Measurements from ENCODE around the gene UPB1.

The UPB1 gene

DNA sequence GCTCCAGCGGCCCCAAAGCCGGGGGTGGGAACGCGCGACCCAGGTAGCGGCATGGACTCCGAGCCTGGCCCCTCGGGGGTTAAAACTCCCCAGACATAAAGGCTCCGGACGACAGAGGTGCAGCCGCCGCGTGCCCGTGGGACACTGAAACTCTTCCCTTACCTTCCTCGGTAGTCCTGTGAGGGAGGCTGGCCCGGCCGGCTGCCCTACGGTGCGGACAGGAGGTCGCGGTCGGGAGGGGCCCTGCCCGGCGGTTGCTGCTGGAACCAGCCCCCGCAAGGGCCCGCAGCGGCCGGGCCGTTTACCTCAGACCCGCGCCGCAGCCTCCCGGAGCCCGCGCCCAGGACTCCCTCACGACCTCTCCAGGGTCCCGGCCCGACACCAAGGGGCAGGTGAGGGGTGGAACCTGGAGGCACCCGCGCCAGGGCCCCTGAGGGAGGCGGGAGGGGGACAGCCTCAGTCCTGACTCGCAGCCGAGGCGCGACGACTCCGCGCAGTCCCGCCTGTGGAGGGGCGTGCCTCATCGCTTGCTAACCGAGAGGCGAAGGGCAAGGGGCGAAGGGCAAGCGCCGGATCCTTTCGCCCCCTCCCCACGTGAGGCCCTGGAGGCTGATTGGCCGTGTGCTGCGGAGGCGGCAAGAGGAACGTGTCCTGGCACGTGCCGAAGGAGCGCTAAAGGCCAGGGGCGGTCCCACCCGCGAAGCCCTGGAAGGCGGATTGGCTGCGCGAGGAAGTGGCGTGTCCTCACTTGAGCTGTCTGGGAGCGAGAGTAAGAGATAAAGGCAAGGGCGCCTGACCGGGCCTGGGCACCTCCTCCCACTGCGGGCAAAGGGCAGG, at the start of gene UPB1:
Gene UPB1 (plus strand): TSS at position 805 of the 837 bp plus-strand sequence. CDS start 72 bp downstream, outside the sequence.
- no peak for DNase-seq (ENCODE audit: low read depth in 2 of 2)

DNA sequence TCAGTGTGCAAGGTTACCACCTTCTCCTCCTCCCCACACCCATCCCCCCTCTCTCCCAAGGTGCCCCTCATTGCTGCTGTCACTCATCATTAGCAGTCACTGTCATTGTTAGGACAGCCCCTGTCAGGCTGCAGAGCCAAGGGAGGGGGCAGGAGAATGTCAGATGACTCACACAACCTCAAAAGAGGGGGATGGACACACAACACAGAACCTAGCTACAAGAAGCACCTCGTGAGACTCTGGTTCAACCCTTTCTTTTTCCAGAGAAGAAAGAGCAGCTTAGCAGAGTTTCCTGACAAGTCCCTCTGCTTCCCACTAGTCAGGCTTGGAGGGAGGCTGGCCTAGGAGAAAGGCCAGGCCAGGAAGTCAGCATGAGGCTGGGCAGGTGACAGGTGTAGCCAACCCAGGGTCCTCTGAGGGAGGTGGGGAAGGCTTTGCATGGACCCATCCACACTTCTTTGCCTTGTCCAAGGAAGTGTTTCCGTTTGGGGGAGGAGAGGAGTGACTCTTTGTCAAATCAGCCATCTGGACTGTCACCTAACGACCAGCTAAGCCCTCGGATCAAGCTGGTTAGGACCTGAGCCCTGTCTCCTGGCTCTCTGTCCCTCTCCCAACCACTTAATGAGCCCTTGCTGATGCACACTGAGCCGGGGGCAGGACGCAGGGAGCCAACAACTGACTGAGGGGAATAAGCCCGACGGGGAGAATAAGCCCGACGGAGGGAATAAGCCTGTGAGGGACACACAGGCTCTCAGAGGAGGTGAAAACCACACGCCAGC, 49.5 kb upstream of the UPB1 start:
- no peak for DNase-seq (ENCODE audit: low read depth in 2 of 2)

DNA sequence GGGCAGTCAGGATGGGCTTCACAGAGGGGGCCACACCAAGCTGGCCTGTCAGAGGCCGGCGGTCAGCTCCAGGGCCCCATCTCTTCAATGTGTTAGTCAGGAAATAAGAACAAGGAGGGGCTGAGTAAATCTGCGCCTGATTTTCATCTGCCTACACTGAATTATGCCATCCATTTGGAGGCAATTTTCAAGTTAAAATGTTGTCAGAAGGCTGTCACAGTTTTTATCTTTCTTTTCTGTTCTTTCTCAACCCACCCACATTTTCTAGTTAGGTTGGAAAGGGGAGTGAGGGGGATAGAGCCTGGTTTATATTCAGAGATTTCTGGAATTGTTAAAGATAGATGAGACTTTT, 48.9 kb upstream of the UPB1 start:
- no peak for DNase-seq (ENCODE audit: low read depth in 2 of 2)

DNA sequence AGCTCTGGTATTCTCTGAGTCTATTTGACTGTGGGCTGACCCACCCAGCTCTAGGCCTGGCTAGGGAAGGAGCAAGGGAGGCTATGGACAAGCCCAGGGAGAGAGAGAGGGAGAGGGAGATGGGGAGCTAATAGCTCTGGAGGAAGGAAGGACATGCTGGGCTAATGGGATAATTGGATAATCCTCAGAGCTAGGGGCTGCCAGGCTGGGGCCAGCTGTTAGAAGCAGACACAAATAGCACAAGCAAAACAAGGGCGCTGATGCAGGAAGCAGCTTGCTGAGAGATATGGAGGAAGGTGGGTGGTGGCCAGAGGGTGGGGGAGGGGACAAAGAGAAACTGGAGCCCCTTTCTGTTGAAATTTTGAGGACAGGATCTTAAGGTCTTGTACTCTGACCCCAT, 44.5 kb upstream of the UPB1 start:
- no peak for DNase-seq (ENCODE audit: low read depth in 2 of 2)

DNA sequence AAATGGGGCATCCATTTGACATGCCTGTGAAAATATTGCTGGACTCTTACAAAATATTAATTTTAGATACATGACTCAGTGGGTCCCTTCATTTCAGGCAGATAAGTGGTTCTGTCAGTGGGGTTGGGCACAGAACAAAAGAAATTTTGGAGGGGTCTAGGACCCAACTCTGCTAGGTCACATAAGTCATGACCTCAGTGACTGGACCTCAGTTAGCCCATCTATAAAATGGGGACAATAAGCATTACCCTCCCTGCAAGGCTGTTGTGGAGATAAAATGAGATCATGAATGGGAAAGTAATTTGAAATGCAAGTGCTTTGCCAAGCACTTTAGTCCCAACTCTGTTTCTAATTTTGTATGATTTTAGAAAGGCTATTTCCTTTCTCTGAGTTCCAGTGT, 44.0 kb upstream of the UPB1 start:
- no peak for DNase-seq (ENCODE audit: low read depth in 2 of 2)

DNA sequence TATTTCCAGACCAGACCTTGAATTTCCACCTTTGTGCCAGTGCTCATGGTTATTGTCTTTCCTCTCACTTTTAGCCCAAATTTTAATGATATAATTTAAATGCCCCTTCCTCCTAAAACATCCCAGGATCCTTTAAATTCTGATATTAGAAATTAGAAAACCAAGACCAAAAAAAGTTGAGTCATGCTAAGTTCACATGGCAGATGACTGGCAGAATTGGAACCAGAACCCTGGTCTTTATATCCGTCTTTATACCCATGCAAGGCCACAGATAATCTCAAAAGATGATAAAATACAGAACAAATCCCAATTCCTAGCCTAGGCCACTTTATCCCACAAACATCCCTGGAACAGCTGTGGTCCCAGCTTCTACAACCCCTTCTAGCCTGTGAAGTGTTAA, 41.3 kb upstream of the UPB1 start:
- no peak for DNase-seq (ENCODE audit: low read depth in 2 of 2)

DNA sequence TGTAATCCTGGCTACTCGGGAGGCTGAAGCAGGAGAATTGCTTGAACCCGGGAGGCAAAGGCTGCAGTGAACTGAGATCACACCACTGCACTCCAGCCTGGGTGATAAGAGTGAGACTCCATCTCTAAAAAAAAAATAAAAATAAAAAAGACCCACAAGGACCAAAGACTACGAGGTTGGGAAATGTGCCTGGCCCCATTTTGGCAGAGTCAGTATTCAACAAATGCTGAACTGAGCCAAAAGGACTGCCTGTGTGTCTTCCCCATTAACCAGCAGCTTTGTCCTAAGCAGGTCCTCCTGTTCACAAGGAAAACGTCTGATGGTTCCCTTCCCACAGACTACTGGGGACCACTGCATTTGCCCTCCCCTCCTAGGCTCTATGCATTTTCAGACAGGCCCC, 40.1 kb upstream of the UPB1 start:
- no peak for DNase-seq (ENCODE audit: low read depth in 2 of 2)

DNA sequence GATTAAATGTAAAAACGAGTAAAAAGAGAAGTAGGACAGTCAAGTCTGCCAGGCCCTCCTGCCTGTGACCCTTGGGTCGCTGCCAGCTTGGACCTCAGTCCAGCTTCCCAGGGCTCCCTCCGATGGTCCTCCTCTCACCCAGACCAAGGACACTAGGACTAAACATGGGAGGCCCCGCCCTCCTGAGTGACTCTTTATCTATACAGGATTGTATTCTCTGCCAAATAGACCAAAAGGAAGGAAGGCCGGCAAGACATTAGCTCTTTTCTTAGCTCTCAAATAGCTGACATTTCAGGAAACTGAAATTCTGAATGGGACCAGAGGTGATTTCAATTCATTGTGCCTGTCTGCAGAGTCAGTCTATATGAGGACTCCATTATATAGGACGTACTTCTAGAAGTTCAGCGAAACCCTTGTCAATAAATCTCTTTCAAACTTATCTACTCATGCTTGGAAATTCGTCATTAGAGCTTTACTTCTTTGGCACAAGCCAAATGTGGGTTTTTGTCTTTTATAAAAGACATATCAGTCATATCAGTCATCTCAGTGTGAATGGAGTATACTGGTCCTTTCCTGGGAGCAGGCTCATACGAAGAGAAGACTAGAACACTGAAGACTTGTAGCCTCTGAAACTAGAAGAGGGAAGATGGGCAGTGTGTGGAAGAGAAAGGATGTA, 39.2 kb upstream of the UPB1 start:
- no peak for DNase-seq (ENCODE audit: low read depth in 2 of 2)

DNA sequence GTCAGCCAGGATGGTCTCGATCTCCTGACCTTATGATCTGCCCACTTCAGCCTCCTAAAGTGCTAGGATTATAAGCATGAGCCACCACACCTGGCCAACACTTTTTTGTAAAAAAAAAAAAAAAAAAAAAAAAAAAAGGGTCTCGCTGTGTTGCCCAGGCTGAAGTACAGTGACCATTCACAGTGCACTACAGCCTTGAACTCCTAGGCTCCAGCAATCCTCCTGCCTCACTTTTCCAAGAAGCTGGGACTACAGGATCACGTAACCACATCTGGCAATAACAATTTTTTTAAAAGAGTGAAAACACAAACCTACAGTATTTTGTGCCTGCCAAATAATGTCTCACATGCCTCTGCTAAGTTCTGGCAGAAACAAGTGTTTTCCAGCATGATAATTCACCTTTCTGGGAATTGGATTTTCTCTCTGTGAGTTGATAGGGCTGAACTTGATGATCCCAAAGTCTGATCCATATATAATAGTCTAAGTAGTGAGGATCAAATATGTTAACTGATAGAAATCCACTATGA, 37.2 kb upstream of the UPB1 start:
- no peak for DNase-seq (ENCODE audit: low read depth in 2 of 2)

DNA sequence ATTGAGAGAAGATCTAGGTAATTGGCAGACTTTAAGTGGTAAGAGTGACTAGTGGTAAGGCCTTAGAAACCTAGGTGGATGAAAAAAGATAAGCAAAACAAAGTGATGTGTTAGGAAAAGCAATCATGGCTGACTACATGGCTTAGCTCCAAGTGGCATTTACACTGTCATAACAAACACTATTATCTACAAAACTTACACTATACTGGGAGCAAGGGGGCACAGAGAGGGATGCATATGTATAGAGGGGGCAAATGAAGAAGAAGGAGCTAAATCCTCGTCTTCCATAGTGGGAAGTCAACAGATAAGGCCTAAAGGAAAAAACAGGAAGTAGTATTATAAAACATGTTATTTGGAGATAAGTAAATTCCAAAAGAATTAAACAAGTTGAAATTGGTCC, 35.2 kb upstream of the UPB1 start:
- no peak for DNase-seq (ENCODE audit: low read depth in 2 of 2)

DNA sequence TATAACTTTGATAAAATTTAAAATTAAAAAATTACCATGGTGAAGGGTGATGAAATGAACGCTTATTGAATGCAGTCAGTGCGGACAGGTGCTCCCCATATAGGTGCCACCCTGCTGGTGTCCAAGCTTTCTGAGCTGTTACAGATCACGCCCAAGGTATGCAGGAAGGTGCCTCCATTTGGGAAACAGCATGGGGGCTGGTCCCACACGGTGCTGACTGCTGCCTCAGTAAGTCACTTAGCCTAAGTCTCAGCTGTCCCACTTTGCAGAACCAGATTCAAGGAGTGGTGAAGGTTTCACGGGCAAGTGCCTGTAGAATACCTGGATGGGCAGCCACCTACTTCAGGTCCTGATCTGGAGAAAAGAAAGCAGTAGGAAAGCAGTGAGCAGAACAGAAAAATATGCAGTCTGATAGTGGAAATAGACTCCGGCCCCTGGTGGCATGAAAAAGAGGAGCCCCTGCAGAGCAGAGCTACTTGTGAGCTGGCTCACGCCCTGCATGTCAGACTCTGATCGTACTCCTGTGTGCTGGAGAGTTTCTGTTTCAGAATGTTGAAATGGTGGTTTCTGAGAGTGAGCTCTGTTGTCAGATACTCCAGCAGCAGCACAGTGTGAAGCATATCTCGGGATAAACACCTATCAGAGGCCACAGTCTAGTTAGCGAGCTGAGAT, 34.6 kb upstream of the UPB1 start:
- DNase-seq (ENCODE audit: low read depth in 2 of 2) = no peak

DNA sequence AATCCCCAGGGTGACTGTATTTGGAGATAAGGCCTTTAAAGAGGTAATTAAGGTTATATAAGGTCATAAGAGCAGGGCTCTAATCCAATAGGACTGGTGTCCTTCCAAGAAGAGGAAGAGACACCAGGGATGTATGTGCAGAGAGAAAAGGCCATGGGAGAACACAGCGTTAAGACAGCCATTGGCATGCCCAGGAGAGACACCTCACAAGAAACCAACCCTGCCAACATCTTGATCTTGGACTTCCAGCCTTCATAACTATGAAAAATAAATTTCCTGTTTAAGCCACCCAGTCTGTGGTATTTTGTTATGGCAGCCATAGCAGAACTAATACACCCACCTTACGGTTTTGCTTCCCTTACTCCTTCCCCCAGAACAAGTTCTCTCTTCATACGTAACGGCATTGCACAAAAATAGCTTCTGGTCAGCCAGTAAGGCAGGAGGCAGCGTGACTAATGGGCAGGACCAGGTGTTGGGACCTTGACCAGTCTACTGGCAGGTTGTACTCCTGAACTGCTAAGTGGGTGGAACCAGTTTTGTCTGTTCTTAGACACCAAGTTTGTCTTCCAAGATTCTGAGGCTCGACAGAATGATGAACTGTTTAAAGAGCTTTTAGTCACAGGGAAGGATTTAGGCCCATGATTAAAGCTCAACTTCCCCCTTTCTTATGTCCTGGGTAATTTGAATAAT, 31.9 kb upstream of the UPB1 start:
- no peak for DNase-seq (ENCODE audit: low read depth in 2 of 2)

DNA sequence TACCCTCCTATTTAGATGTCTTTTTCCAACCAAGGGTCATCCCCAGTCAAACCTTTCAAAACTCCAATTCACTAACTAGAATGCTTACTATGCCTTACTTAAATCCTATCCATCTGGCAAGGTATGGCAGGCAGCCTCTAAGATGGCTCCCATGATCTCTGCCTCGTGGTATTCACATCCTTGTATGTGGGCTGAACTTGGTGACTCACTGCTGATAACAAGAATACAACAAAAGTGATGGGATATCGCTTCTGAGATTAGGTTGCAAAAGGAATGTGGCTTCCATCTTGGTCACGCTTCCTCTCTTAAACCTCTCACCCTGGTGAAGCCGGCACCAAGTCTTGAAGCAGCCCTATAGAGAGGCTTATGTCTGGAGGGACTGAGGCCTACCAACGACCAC, 29.6 kb upstream of the UPB1 start:
- no peak for DNase-seq (ENCODE audit: low read depth in 2 of 2)

DNA sequence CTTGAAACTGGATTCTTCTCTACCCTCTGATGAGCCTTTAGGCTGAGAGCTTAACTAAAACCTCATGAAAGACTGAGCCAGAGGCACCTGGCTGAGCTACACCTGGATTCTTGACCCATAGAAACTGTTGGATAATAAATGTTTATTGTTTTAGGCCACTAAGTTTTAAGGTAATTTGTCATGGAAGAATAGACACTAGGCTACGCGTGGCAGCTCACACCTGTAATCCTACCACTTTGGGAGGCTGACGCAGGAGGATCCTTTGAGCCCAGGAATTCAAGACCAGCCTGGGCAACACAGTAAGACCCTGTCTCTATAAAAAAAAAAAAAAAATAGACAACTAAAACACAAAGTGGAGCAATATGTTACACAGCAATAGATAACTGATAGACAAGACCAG, 29.2 kb upstream of the UPB1 start:
- no peak for DNase-seq (ENCODE audit: low read depth in 2 of 2)

DNA sequence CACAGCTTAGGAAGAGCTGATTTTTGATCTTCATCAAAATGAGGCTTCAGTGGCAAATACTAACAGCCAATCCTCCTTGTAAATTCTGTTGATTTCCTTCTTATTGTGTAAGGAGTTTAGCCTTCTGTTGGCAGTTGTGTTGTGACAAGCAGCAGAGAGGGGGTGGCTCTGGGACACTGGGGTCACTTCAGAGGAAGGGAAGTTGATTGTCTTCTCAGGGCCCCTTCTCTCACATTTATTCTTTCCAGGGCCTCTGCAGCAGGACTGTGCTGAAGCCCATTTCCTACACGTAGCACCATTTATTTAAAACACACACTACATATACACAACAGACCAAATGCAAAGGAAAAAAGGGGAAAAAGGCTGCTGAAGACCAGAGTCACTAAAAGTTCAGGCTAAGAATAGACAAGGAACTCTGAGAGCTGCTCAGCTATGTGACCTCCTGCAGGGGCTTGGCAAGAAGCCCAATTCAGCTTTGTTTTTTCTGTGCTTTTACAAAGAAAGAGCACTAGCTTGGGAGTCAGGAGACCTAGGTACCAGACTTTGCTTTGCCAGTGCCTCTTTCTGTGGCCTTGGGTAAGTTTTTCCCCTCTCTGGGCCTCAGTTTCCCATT, 28.3 kb upstream of the UPB1 start:
- no peak for DNase-seq (ENCODE audit: low read depth in 2 of 2)

DNA sequence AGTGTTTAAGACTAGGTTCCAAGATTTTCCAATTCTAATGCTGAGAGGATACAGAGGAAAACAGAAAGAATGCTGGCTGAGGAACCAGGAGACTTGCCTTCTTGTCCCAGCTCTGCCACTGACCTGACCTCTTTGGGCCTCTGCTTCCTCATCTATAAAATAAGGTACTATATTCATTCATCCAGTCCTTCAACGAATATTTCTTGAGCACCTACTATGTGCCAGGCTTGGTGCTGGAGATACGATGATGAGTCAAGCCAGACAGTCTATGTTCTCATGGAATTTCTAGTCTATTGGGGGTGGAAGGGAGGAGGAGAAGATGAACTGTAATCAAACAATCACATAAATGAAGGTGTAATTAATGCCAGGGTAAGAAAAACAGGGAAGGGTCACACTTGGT, 27.8 kb upstream of the UPB1 start:
- no peak for DNase-seq (ENCODE audit: low read depth in 2 of 2)

DNA sequence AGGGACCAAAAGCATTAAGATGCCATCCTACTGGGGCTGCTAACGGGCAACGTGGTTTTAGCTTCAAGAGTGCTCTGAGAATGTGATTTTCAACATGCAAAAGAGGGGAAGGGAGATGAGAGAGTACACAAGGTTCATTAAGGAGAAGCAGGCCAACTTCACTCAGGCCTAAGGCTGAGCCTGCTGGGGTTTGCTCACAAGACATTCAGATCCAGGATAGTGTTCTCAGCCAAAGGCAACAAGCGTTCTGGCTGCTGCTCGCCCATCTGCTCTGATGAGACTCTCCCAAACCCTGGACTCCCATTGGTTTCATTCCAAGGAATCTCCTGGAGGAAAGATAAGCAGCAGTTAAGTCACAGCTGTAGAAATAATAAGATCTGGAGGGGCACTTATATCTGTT, 23.6 kb upstream of the UPB1 start:
- DNase-seq (ENCODE audit: low read depth in 2 of 2) = no peak

DNA sequence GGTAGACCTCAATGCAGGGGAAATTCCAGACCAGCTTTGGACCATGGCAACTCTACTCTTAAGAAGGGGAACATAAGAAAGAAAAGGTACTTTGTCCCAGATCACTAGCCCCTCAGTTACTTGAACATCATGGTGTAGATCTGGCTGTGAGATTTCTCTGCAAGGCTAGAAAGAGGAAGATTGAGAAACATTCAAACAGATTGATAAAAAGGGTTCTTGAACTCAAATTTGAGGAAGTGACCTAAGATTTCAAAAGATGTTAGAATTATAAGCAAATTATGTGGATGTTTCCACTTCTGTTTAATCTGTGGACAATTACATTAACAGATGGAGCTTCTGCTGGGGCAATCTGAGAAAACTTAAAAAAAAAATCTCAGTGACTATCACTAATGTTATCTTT, 21.8 kb upstream of the UPB1 start:
- no peak for DNase-seq (ENCODE audit: low read depth in 2 of 2)

DNA sequence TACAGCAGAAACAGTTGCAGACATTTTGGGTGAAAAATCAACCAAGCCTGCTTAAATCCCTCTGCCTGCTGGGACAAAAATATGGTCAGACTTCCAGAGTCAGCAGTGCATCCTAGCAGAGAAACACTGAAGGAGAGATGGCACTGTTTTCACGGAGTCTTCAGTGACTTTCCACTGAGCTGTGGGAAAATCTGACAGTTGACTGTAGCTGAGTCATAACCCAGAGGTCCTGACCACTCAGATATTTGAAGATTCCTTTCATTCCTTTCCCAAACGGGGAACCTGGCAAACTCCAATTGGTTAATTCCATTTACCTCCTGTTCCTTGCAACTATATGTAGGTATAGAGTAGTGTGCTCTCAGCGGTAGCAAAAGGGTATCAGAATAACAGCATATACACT, 20.9 kb upstream of the UPB1 start:
- DNase-seq (ENCODE audit: low read depth in 2 of 2) = no peak

DNA sequence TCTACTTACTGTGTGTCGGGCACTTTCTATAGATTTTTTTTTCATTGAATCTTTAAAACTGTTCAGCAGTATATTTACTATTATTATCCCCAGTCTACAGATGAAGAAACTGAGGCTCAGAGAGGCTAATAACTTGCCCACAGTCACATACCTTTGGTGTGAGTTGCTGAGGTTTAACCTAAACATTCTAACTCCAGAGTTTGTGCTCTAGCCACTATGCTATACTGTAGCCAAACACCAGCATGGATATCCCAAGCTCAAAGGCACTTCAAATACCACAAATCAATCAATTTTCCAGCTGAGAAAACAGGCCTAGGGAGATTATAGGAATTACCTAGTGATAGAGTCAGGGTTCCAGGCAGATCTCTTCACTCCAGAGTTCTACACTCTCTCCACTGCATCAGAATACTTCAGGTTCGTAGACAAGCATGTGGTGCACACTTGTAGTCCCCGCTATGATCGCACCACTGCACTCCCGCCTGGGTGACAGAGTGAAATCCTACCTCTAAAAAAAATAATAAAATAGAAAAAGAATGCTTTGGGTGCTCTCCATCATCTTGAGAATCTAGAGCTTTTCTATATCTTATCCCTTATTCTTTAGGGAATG, 20.4 kb upstream of the UPB1 start:
- DNase-seq (ENCODE audit: low read depth in 2 of 2) = no peak

DNA sequence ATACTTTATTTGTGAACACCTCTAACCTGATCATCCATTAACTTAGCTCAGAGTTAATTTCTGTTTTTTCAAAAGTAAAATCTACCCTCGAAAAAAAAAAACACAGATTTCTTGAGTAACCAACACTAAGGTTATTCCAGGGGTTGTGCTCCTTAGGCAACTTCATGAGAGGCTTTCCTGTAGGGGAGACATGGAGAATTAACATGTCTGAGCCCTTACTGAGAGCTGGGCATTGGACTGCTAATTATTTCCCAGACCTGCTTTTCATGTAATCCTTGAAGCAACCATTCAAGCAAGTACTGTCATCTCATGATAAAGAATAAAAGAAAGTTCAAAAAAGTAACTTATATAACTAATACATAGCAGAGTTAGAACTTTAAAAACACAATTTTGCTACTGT, 13.5 kb upstream of the UPB1 start:
- DNase-seq (ENCODE audit: low read depth in 2 of 2) = no peak

Data from stimulated activated CD4-positive, alpha-beta T cell treated with anti-CD3 and anti-CD28 coated beads, Interleukin-4, amount 100 ng/mL, for 48 hours (primary cell).